HepG2 (cell line): ENCODE measurements around the gene ZBTB4. TPM values are rescaled to one million over a fixed set of nuclear protein-coding genes. Genes with fewer than 3 reads are reported as not detected.

Experiments
- ATAC-seq: fragments of 200-7000 bp; cut with Tn5 transposase; 3 replicates; pipeline ENCODE4 v1.9.1; 2020; ENCODE audit warnings: mild to moderate bottlenecking, moderate library complexity
- BruUV-seq: library from RNA; stranded (reverse); fragments of 400-500 nt; replicated peaks from 2 replicates; lab custom pipeline; 2021; lab: Mats Ljungman, UMichigan
- CTCF ChIA-PET: fragments of 300-600 bp; formaldehyde crosslinking; extraction: SDS; loops from one replicate; lab custom pipeline; 2021; ENCODE audit warnings: low total read pairs, inconsistent platforms, low intra/inter-chr PET ratio; lab: Yijun Ruan, JAX
- POLR2A ChIA-PET: fragments of 350-600 bp; sonication (Branson Sonifier 250); formaldehyde crosslinking; loops from one replicate; lab custom pipeline; 2020; ENCODE audit warnings: antibody characterized with exemption, inconsistent platforms; lab: Yijun Ruan, JAX
- DNase-seq: peaks from one replicate; pipeline ENCODE4 v3.0.0-alpha.2; 2015; ENCODE audit warnings: low spot score
- FAIRE-seq: peaks from 3 replicates; lab custom pipeline; 2011; peaks lifted over from hg19 to GRCh38; lab: Jason Lieb, UNC
- H2AFZ ChIP-seq: one replicate; pipeline ENCODE4 v1.6.1; 2011; ENCODE audit warnings: low read length, inconsistent platforms
- H3K27ac ChIP-seq: fragments of 300-600 bp; 3 replicates; pipeline ENCODE4 v1.8.0; 2011; ENCODE audit warnings: mixed run types, mild to moderate bottlenecking, mixed read lengths, low read length, inconsistent platforms; ENCODE audit not compliant: insufficient read depth; ENCODE audit errors: extremely low read length
- H3K27me3 ChIP-seq, 2 experiments: fragments of 200-600 bp in 1 of 2; 2 replicates in 1 of 2; 3 replicates in 1 of 2; pipeline versions ENCODE4 v1.6.0 to v1.8.0; 2011; ENCODE audit warnings: low read length in 2 of 2, mild to moderate bottlenecking in 2 of 2, moderate library complexity in 2 of 2, inconsistent platforms in 1 of 2; ENCODE audit not compliant: insufficient read depth in 2 of 2, control insufficient read depth in 1 of 2
- H3K36me3 ChIP-seq, 2 experiments: fragments of 200-600 bp in 1 of 2; replicated peaks in 1 of 2; 2 replicates in 1 of 2; 3 replicates in 1 of 2; pipeline versions ENCODE4 v1.5.1 to v1.8.0; 2011; ENCODE audit warnings: low read length in 2 of 2, inconsistent platforms in 1 of 2; ENCODE audit not compliant: insufficient read depth in 2 of 2, control insufficient read depth in 1 of 2
- H3K4me1 ChIP-seq: 2 replicates; pipeline ENCODE4 v1.5.1; 2012; ENCODE audit warnings: low read length, inconsistent platforms; ENCODE audit not compliant: insufficient read depth
- H3K4me2 ChIP-seq: 2 replicates; pipeline ENCODE4 v1.6.0; 2011; ENCODE audit warnings: low read depth, low read length, inconsistent platforms
- H3K4me3 ChIP-seq, 3 experiments: fragments of 200-600 bp in 1 of 3; sonication (generic), shearing (Covaris generic) in 1 of 3; replicated peaks in 1 of 3; 2 replicates each; pipeline ENCODE4 v1.5.1; 2011 to 2016; ENCODE audit warnings: low read length in 3 of 3, inconsistent platforms in 2 of 3, low read depth in 2 of 3, mild to moderate bottlenecking in 2 of 3, control low read depth in 1 of 3, mixed read lengths in 1 of 3; ENCODE audit not compliant: insufficient read depth in 1 of 3
- H3K79me2 ChIP-seq: one replicate; pipeline ENCODE4 v1.6.1; 2011; ENCODE audit warnings: low read length, inconsistent platforms; ENCODE audit not compliant: insufficient read depth
- H3K9ac ChIP-seq: 2 replicates; pipeline ENCODE4 v1.6.0; 2011; ENCODE audit warnings: mild to moderate bottlenecking, low read depth, low read length, inconsistent platforms; ENCODE audit not compliant: insufficient read depth
- H3K9me3 ChIP-seq: 2 replicates; pipeline ENCODE4 v1.5.1; 2012; ENCODE audit warnings: mild to moderate bottlenecking, low read length
- H4K20me1 ChIP-seq: 2 replicates; pipeline ENCODE4 v1.6.0; 2011; ENCODE audit warnings: inconsistent platforms, mild to moderate bottlenecking, low read length, moderate library complexity; ENCODE audit not compliant: insufficient read depth
- GATA4 ChIP-seq: sonication (generic); IDR thresholded peaks from 2 replicates; pipeline ENCODE4 v1.6.1; 2016; ENCODE audit warnings: antibody characterized with exemption, low read depth, borderline replicate concordance
- NCOA5 ChIP-seq: sonication (generic); formaldehyde crosslinking; IDR thresholded peaks from 2 replicates; pipeline ENCODE4 v1.4.0; 2020; ENCODE audit warnings: missing genetic modification reagents
- ZNF567 ChIP-seq: sonication (generic); formaldehyde crosslinking; IDR thresholded peaks from 2 replicates; pipeline ENCODE4 v1.8.1; 2023; ENCODE audit warnings: mild to moderate bottlenecking, missing genetic modification reagents, borderline replicate concordance
- WGBS: methylation state at CpG from one replicate; pipeline ENCODE4 v1.1.6; 2017; ENCODE audit warnings: low lambda C conversion rate; 5-methylcytosine and 5-hydroxymethylcytosine counted together
- in situ Hi-C: cut with HindIII; loops from 2 replicates; pipeline ENCODE4 v1.10.0; 2017; ENCODE audit warnings: low pct_unique_long_range_greater_than_20kb; ENCODE audit not compliant: extremely low pct_ligation_motif_present
- intact Hi-C: fragments of 100-400 bp; cut with micrococcal nuclease; formaldehyde crosslinking; loops from one replicate; pipeline ENCODE4 v1.10.0; 2022; ENCODE audit not compliant: unreplicated experiment
- polyA plus RNA-seq, 8 experiments: library from polyadenylated mRNA; depleted of rRNA in 3 of 8; stranded (reverse) in 7 of 8; unstranded in 1 of 8; fragments of >200 nt; fragmentation: Illumina TruSeq in 4 of 8; extraction: Trizol in 4 of 8; gene quantifications; 2 replicates each; pipeline versions ENCODE4 v1.2.1 to v1.2.3, GENCODE V29; 2011 to 2016; ENCODE audit warnings: low read depth in 4 of 8, missing spikeins in 1 of 8, mixed read lengths in 1 of 8; ENCODE audit not compliant: insufficient read depth in 1 of 8
- total RNA-seq, 5 experiments: library from RNA; depleted of rRNA; stranded (reverse); fragments of >200 nt; fragmentation: Illumina TruSeq; extraction: Trizol; gene quantifications; 2 replicates each; pipeline ENCODE4 v1.2.3, GENCODE V29; 2016; ENCODE audit warnings: low read depth in 1 of 5
- TF ChIP-seq, protein P1 (sequence below): sonication (generic); formaldehyde crosslinking; IDR thresholded peaks from 2 replicates; pipeline ENCODE4 v1.5.0; 2020; ENCODE audit warnings: mild to moderate bottlenecking, missing genetic modification reagents

Gene ZBTB4
- total and polyA plus RNA-seq, 2 of the 13 experiments (the other 11 are each of a cell fraction or from before 2014, with no cell fraction given), result 4.3 to 7.4 TPM

DNA sequence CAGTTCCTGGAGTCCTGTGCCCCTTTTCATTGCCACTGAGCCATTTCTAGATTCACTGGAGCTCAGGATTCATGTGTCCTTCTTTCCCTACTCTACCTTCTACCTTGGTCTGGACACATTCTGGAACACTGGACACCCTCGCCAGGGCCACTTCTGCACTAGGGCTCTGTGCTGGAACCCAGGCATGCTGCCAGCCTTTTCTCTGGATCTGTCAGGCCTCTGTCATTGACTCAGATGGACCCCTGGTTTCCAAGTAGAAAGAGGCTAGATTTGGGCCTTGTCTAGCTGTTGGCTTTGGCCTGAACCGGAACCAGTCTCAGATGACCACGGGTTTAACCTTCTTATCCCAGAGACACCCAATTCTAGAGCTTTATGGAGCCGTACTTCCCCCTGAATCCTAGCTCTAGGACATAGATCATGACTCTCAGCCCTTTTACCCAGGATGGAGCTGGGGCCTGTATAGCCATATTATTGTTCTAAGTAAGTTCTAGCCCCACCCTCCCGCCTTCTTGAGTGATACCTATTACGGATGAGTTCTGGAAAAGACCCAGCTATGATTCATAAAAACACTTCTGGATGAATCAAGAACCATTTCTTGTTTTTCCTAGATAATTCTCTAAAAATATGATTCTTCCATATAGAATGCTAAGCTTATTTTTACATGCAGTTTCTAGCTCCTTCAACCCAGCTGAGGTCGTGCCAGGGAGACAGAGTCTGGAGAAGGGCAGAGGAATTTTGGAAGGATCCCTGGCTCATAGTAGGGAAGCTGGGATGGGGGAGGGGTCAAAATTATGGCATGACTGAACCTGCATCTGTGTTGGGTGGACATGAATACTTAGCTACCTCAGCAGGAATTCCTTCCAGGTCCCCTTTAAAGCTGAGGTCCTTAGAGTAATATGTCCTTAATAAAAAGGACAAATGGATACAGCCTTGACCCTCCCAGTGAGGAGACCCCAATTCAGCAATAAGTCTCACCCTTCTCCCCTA lies 35.6 kb downstream of the ZBTB4 start:
- ATAC-seq (no peak), FAIRE-seq (no peak), DNase-seq (no peak)
- intact Hi-C loops, result no loop called here
- H3K27me3 ChIP-seq, result peaks cover 6 to 27% of the 10 kb centered on the region in 2 experiments; a peak in 4 of 5 replicates
- H3K9me3 ChIP-seq, result no peaks in the 10 kb centered on the region
- peaks cover 55% of the 10 kb centered on the region for H3K4me1 ChIP-seq
- no peak overlapping the region for H2AFZ ChIP-seq
- ChIA-PET CTCF (no interaction called here), POLR2A (interaction anchor here (1.0 to 3.7 kb wide), 4 partner anchors 9 to 243 kb away, joined by 3 to 48 read pairs (median 6); partner anchors contain the start of genes POLR2A, TMEM102, TMEM256 and TP53)
- BruUV-seq, result no TSS peak
- H3K79me2 ChIP-seq, result no peaks in the 10 kb centered on the region
- H3K36me3 ChIP-seq, result no peaks in the 10 kb centered on the region
- WGBS, result 61% methylated on average over 7 of the region's 7 CpGs
- in situ Hi-C loops, result no loop called here
- TF ChIP-seq ZNF567 (CRISPR knock-in tag) (no peak), NCOA5 (CRISPR knock-in tag) (no peak), GATA4 (no peak)
- TF ChIP-seq, protein P1, sequence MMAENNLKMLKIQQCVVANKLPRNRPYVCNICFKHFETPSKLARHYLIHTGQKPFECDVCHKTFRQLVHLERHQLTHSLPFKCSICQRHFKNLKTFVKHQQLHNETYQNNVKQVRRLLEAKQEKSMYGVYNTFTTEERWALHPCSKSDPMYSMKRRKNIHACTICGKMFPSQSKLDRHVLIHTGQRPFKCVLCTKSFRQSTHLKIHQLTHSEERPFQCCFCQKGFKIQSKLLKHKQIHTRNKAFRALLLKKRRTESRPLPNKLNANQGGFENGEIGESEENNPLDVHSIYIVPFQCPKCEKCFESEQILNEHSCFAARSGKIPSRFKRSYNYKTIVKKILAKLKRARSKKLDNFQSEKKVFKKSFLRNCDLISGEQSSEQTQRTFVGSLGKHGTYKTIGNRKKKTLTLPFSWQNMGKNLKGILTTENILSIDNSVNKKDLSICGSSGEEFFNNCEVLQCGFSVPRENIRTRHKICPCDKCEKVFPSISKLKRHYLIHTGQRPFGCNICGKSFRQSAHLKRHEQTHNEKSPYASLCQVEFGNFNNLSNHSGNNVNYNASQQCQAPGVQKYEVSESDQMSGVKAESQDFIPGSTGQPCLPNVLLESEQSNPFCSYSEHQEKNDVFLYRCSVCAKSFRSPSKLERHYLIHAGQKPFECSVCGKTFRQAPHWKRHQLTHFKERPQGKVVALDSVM, result no peak
- TF ChIP-seq, all 625 proteins: peak for 0
- H3K4me2 ChIP-seq, result peak overlapping the region; percentile 89
- no peaks in the 10 kb centered on the region for H4K20me1 ChIP-seq
- H3K4me3 ChIP-seq, result no peak overlapping the region
- peak overlapping the region; percentile 75; the same call in 1 of the 2 replicates for H3K9ac ChIP-seq
- H3K27ac ChIP-seq, result no peak overlapping the region
